H7 (cell line): Measurements from ENCODE around the gene FNTB. TPM values are rescaled to one million over a fixed set of nuclear protein-coding genes. Genes with fewer than 3 reads are reported as not detected.

Source experiments
- DNase-seq: peaks from one replicate; pipeline ENCODE4 v3.0.0; 2012
- H3K27me3 ChIP-seq: 2 replicates; pipeline ENCODE4 v1.6.0; 2011; ENCODE audit warnings: mild to moderate bottlenecking, low read length; ENCODE audit not compliant: control insufficient read depth, insufficient read depth
- H3K36me3 ChIP-seq: replicated peaks from 2 replicates; pipeline ENCODE4 v1.5.1; 2011; ENCODE audit warnings: low read length; ENCODE audit not compliant: control insufficient read depth, insufficient read depth
- H3K4me3 ChIP-seq: 2 replicates; pipeline ENCODE4 v1.5.1; 2011; ENCODE audit warnings: low read depth, mild to moderate bottlenecking, control low read depth, low read length, moderate library complexity; ENCODE audit not compliant: insufficient read depth
- total RNA-seq: library from RNA; depleted of rRNA; stranded (reverse); fragments of >200 nt; shearing (Covaris generic); gene quantifications from 2 replicates; pipeline ENCODE4 v1.2.3, GENCODE V29; 2014; rRNA removed

Gene FNTB
- total RNA-seq, 1 experiment from 2014 or later: 11.4 TPM

- H3K27me3 ChIP-seq: peaks cover 2% of the 10 kb centered on the region; the same call in 1 of the 2 replicates
- DNase-seq: no peak
- H3K4me3 ChIP-seq: peak overlapping the region; percentile 88
- peaks cover 1% of the 10 kb centered on the region for H3K36me3 ChIP-seq
Measured at GRCh38 chr14:65100922-65101541, 114.3 kb downstream of the FNTB start.

- peak; percentile 76 for DNase-seq
Measured at GRCh38 chr14:65101631-65102440, 115.1 kb downstream of the FNTB start.

GRCh38 chr14:65102441-65103149, 115.9 kb downstream of the FNTB start, which contains the start of gene MAX:
TSS of gene MAX (minus strand) at chr14:65102517. CDS start at chr14:65102339, 178 bp downstream.
- DNase-seq: peak; percentile 99
- H3K36me3 ChIP-seq: peaks cover 1% of the 10 kb centered on the region
- peak within 1 kb of the TSS; percentile 88 for H3K4me3 ChIP-seq
- H3K27me3 ChIP-seq: peaks cover 2% of the 10 kb centered on the region; the same call in 1 of the 2 replicates

More at GRCh38 chr14:65101631-65102440, 115.1 kb downstream of the FNTB start:
- Histone ChIP-seq H3K36me3 (peaks cover 1% of the 10 kb centered on the region), H3K27me3 (peaks cover 2% of the 10 kb centered on the region; the same call in 1 of the 2 replicates), H3K4me3 (peak overlapping the region; percentile 88)

GRCh38 chr14:65103150-65103760, 116.6 kb downstream of the FNTB start:
- Histone ChIP-seq H3K4me3 (peak overlapping the region; percentile 71), H3K27me3 (peaks cover 2% of the 10 kb centered on the region; the same call in 1 of the 2 replicates), H3K36me3 (no peaks in the 10 kb centered on the region)
- peak; percentile 43 for DNase-seq

- peaks cover 2% of the 10 kb centered on the region; the same call in 1 of the 2 replicates for H3K27me3 ChIP-seq
- DNase-seq: no peak
- H3K4me3 ChIP-seq: no peak overlapping the region
- H3K36me3 ChIP-seq: no peaks in the 10 kb centered on the region
Measured at GRCh38 chr14:65104791-65105190, 118.1 kb downstream of the FNTB start.

GRCh38 chr14:65106316-65106715, 119.6 kb downstream of the FNTB start:
- H3K4me3 ChIP-seq: no peak overlapping the region
- peaks cover 2% of the 10 kb centered on the region; the same call in 1 of the 2 replicates for H3K27me3 ChIP-seq
- no peaks in the 10 kb centered on the region for H3K36me3 ChIP-seq
- no peak for DNase-seq

- Histone ChIP-seq H3K27me3 (peaks cover 2% of the 10 kb centered on the region; the same call in 1 of the 2 replicates), H3K36me3 (no peaks in the 10 kb centered on the region), H3K4me3 (no peak overlapping the region)
- no peak for DNase-seq
Measured at GRCh38 chr14:65106736-65107135, 120.0 kb downstream of the FNTB start.

- H3K36me3 ChIP-seq: no peaks in the 10 kb centered on the region
- H3K4me3 ChIP-seq: no peak overlapping the region
- peaks cover 2% of the 10 kb centered on the region; the same call in 1 of the 2 replicates for H3K27me3 ChIP-seq
- DNase-seq: no peak
Measured at GRCh38 chr14:65107200-65107599, 120.5 kb downstream of the FNTB start.

GRCh38 chr14:65109357-65109756, 122.7 kb downstream of the FNTB start:
- no peaks in the 10 kb centered on the region for H3K27me3 ChIP-seq
- no peak for DNase-seq
- no peak overlapping the region for H3K4me3 ChIP-seq
- H3K36me3 ChIP-seq: no peaks in the 10 kb centered on the region

- H3K27me3 ChIP-seq: no peaks in the 10 kb centered on the region
- DNase-seq: peak; percentile 56
- H3K4me3 ChIP-seq: no peak overlapping the region
- H3K36me3 ChIP-seq: no peaks in the 10 kb centered on the region
Measured at GRCh38 chr14:65110525-65110924, 123.8 kb downstream of the FNTB start.

Other genes with a start within 250 kb of the FNTB start
- 0.17 and 0.22 TPM in 2 replicates for gene SPTB, start 107.0 kb upstream of the FNTB start, total RNA-seq
- 19.5 and 21.9 TPM in 2 replicates for gene CHURC1, start 72.4 kb upstream of the FNTB start, total RNA-seq
- 0.63 and 1.3 TPM in 2 replicates for gene GPX2, start 44.1 kb upstream of the FNTB start, total RNA-seq
- gene RAB15, start 14.6 kb upstream of the FNTB start, total RNA-seq: 43.9 and 48.3 TPM in 2 replicates
- 20.3 and 21.6 TPM in 2 replicates for gene MAX, start 115.6 kb downstream of the FNTB start, total RNA-seq